PC-9 (cell line): ENCODE measurements around the gene DEFB114. TPM values are rescaled to one million over a fixed set of nuclear protein-coding genes. Genes with fewer than 3 reads are reported as not detected.

ENCODE experiments used
- BruUV-seq: library from RNA; stranded (reverse); fragments of 400-500 nt; replicated peaks from 2 replicates; lab custom pipeline; 2021; lab: Mats Ljungman, UMichigan
- CTCF ChIA-PET: fragments of 300-600 bp; sonication (Branson Sonifier 250); formaldehyde crosslinking; loops from one replicate; lab custom pipeline; 2022; ENCODE audit warnings: antibody characterized with exemption; lab: Charles Lee
- POLR2A ChIA-PET: fragments of 300-600 bp; sonication (Branson Sonifier 250); formaldehyde crosslinking; loops from one replicate; lab custom pipeline; 2022; ENCODE audit warnings: antibody characterized with exemption; ENCODE audit not compliant: unreplicated experiment; lab: Charles Lee
- DNase-seq, 2 experiments: peaks; one replicate each; pipeline versions ENCODE4 v3.0.0 to v3.0.0-alpha.2; 2015 to 2022; ENCODE audit warnings: mixed read lengths in 1 of 2
- H2AFZ ChIP-seq: fragments of 200-600 bp; sonication (generic); 2 replicates; pipeline ENCODE4 v1.8.1; 2017; ENCODE audit warnings: antibody characterized with exemption
- H3F3A ChIP-seq: fragments of 200-600 bp; sonication (generic); 2 replicates; pipeline ENCODE4 v1.8.1; 2017; ENCODE audit warnings: antibody characterized with exemption, mild to moderate bottlenecking, low read depth; ENCODE audit not compliant: insufficient read depth
- H3K27ac ChIP-seq: fragments of 200-600 bp; sonication (generic); 2 replicates; pipeline ENCODE4 v1.6.1; 2016; ENCODE audit warnings: mixed run types
- H3K27me3 ChIP-seq: fragments of 200-600 bp; sonication (generic); 2 replicates; pipeline ENCODE4 v1.6.1; 2016; ENCODE audit warnings: low read depth, mixed run types; ENCODE audit not compliant: insufficient read depth
- H3K36me3 ChIP-seq: fragments of 200-600 bp; sonication (generic); 2 replicates; pipeline ENCODE4 v1.6.1; 2016; ENCODE audit warnings: low read depth, mixed run types
- H3K4me1 ChIP-seq: fragments of 200-600 bp; sonication (generic); replicated peaks from 2 replicates; pipeline ENCODE4 v1.6.1; 2016; ENCODE audit warnings: mixed run types; ENCODE audit not compliant: insufficient read depth
- H3K4me2 ChIP-seq: fragments of 200-600 bp; sonication (generic); 2 replicates; pipeline ENCODE4 v1.6.1; 2017; ENCODE audit warnings: mixed run types
- H3K4me3 ChIP-seq: fragments of 200-600 bp; sonication (generic); 2 replicates; pipeline ENCODE4 v1.6.1; 2016; ENCODE audit warnings: mixed run types
- H3K79me2 ChIP-seq: fragments of 200-600 bp; sonication (generic); 2 replicates; pipeline ENCODE4 v1.6.1; 2017; ENCODE audit warnings: low read depth, mixed run types
- H3K9me2 ChIP-seq: fragments of 200-600 bp; sonication (generic); 2 replicates; pipeline ENCODE4 v1.8.1; 2017; ENCODE audit warnings: mild to moderate bottlenecking; ENCODE audit not compliant: insufficient read depth
- H3K9me3 ChIP-seq: fragments of 200-600 bp; sonication (generic); 2 replicates; pipeline ENCODE4 v1.8.1; 2016; ENCODE audit warnings: low read depth; ENCODE audit not compliant: insufficient read depth
- H4K20me1 ChIP-seq: fragments of 200-600 bp; sonication (generic); 2 replicates; pipeline ENCODE4 v1.8.1; 2017; ENCODE audit not compliant: insufficient read depth
- EZH2 ChIP-seq: fragments of 200-600 bp; sonication (generic); IDR thresholded peaks from 2 replicates; pipeline ENCODE4 v1.8.0; 2017; ENCODE audit warnings: antibody characterized with exemption, low read depth
- intact Hi-C: fragments of 100-400 bp; cut with micrococcal nuclease; formaldehyde crosslinking; loops from one replicate; pipeline ENCODE4 v1.10.0; 2022; ENCODE audit not compliant: unreplicated experiment
- total RNA-seq: library from RNA; stranded (reverse); gene quantifications from 2 replicates; pipeline ENCODE4 v1.2.3, GENCODE V29; 2021
- TF ChIP-seq, protein P1 (sequence below): fragments of 200-600 bp; sonication (generic); conservative IDR thresholded peaks from 2 replicates; pipeline ENCODE4 v1.6.1; 2017; ENCODE audit warnings: mixed run types, antibody characterized with exemption, mild to moderate bottlenecking, moderate library complexity

The DEFB114 gene
- total RNA-seq, 1 experiment from 2014 or later, result not detected

- H2AFZ ChIP-seq, result no peak overlapping the region
- H3K9me3 ChIP-seq, result no peaks in the 10 kb centered on the region
- H3K4me3 ChIP-seq, result no peak overlapping the region
- ChIA-PET CTCF (no interaction called here), POLR2A (no interaction called here)
- TF ChIP-seq, protein P1, sequence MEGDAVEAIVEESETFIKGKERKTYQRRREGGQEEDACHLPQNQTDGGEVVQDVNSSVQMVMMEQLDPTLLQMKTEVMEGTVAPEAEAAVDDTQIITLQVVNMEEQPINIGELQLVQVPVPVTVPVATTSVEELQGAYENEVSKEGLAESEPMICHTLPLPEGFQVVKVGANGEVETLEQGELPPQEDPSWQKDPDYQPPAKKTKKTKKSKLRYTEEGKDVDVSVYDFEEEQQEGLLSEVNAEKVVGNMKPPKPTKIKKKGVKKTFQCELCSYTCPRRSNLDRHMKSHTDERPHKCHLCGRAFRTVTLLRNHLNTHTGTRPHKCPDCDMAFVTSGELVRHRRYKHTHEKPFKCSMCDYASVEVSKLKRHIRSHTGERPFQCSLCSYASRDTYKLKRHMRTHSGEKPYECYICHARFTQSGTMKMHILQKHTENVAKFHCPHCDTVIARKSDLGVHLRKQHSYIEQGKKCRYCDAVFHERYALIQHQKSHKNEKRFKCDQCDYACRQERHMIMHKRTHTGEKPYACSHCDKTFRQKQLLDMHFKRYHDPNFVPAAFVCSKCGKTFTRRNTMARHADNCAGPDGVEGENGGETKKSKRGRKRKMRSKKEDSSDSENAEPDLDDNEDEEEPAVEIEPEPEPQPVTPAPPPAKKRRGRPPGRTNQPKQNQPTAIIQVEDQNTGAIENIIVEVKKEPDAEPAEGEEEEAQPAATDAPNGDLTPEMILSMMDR, result no peak
- TF ChIP-seq EZH2, result no peak
- H4K20me1 ChIP-seq, result no peaks in the 10 kb centered on the region
- H3K27ac ChIP-seq, result no peak overlapping the region
- no peaks in the 10 kb centered on the region for H3K4me1 ChIP-seq
- intact Hi-C loops, result no loop called here
- no peaks in the 10 kb centered on the region for H3K79me2 ChIP-seq
- H3K27me3 ChIP-seq, result no peaks in the 10 kb centered on the region
- H3K4me2 ChIP-seq, result no peak overlapping the region
- DNase-seq, result no peak
- H3F3A ChIP-seq, result no peaks in the 10 kb centered on the region
- no peaks in the 10 kb centered on the region for H3K36me3 ChIP-seq
- no TSS peak for BruUV-seq
- no peaks in the 10 kb centered on the region for H3K9me2 ChIP-seq
Observed at GRCh38 chr6:49911252-49911651, 52.7 kb downstream of the DEFB114 start.

Other genes with a start within 250 kb of the DEFB114 start
- gene CRISP3, start 219.8 kb downstream of the DEFB114 start, total RNA-seq, result 0.48 and 0.79 TPM in 2 replicates
- gene PGK2, start 176.9 kb downstream of the DEFB114 start, total RNA-seq, result not detected in 2 replicates
- not detected in 2 replicates for gene CRISP1, start 97.6 kb downstream of the DEFB114 start, total RNA-seq
- not detected in 2 replicates for gene DEFB113, start 5.5 kb upstream of the DEFB114 start, total RNA-seq
- not detected in 2 replicates for gene DEFB110, start 57.8 kb upstream of the DEFB114 start, total RNA-seq
- not detected in 2 replicates for gene DEFB112, start 85.8 kb upstream of the DEFB114 start, total RNA-seq